HFF-Myc (cell line): ENCODE data around the gene ABI3BP.

Experiments
- DNase-seq: peaks from one replicate; pipeline ENCODE4 v3.0.0-alpha.2; 2011; ENCODE audit warnings: low read depth; ENCODE audit errors: extremely low read depth
- H3K4me3 ChIP-seq: replicated peaks from 2 replicates; pipeline ENCODE4 v1.5.1; 2011; ENCODE audit warnings: low read depth, mild to moderate bottlenecking, control low read depth, low read length
- TF ChIP-seq, protein P1 (sequence below): IDR thresholded peaks from 2 replicates; pipeline ENCODE4 v1.5.1; 2012; ENCODE audit warnings: mild to moderate bottlenecking, low read depth, low read length, control low read depth; ENCODE audit errors: missing control alignments

Gene ABI3BP

DNA sequence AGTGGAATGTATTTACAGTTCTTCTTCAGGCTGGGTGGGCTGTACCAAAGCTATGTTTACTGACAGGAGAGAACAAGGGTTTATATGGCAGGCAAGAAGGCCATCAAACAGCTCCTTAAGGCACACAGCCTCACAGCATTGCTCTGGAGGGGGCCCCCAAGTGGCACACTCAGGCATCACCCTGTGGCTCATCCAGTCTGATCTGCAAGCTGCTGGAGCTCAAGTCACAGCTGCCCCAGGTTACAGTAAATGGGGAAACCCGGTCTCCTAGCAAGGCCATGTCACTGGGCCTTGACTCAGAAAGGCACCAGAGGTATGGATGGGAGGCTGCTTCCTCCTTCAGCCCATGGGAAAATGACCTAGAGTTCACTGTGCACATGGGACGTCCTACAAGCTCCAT lies 216.5 kb downstream of the ABI3BP start:
- TF ChIP-seq, protein P1, sequence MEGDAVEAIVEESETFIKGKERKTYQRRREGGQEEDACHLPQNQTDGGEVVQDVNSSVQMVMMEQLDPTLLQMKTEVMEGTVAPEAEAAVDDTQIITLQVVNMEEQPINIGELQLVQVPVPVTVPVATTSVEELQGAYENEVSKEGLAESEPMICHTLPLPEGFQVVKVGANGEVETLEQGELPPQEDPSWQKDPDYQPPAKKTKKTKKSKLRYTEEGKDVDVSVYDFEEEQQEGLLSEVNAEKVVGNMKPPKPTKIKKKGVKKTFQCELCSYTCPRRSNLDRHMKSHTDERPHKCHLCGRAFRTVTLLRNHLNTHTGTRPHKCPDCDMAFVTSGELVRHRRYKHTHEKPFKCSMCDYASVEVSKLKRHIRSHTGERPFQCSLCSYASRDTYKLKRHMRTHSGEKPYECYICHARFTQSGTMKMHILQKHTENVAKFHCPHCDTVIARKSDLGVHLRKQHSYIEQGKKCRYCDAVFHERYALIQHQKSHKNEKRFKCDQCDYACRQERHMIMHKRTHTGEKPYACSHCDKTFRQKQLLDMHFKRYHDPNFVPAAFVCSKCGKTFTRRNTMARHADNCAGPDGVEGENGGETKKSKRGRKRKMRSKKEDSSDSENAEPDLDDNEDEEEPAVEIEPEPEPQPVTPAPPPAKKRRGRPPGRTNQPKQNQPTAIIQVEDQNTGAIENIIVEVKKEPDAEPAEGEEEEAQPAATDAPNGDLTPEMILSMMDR: no peak
- no peak for DNase-seq
- H3K4me3 ChIP-seq: no peak overlapping the region

DNA sequence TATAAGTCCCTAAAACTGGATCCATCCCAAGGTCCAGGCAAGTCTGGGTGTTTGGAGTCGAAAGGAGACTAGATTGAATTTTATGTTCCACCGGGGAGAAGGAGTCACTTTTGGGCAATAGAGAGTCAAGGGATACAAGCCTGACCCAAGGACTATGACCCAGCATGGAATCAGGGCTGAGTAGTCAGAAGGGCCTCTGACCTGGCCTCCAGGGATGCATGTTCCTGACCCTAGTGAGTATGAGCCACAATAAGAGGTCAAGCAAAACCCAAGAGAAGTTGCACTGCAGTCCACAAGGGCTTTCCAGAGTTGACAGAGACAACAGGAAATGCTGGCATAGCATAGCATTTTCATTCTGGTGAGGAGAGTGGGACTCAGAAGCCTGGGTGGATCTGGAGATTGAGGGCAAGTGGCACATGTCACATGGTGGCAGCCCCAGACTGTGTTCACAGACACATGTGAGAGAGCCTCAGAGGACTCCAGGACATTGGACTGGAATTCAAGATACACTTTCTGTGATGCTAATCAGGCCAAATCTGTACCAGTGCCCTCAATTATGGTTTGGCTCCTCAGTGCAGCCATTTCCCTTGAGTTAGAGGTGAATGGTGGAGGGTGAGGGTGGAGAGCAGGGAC lies 217.0 kb downstream of the ABI3BP start:
- TF ChIP-seq, protein P1: no peak
- no peak overlapping the region for H3K4me3 ChIP-seq
- no peak for DNase-seq

DNA sequence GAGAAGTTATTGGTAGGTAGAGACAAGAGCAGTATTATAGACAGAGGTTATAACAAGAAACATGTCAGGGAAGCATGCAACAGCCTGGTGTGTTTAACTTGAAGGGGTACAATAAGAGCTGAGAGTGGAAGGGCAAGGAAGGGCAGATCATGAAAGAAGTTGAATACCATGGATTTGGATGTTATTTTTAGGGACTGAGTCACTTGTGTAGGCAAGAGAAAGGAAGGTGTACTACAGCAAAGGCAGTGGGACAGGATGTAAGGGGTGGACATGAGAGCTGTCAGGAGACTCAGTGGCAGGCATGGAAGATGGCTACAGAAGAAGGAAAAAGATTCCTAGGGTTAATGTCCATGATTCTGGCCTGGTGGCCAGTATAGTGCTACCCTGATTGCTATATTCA lies 217.6 kb downstream of the ABI3BP start:
- no peak overlapping the region for H3K4me3 ChIP-seq
- TF ChIP-seq, protein P1: no peak
- DNase-seq: no peak

DNA sequence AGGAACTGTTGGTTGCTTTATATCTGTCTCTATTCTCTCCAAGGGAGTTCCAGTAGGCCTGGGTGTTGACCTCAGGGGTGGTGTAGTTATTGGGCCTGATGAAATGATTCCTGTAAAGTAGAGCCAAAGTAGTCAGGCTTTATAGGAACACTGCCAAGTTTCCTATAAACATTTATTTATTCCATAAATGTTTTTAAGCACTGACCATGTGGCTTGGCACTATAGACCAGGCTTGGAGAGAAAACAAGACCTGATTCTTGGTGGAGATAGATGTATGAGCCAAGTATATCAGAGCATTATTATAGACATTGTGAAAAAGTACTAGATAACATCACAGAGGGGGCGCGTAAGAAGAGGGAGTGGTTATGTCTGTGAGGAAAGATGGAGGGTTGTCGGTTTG lies 218.0 kb downstream of the ABI3BP start:
- H3K4me3 ChIP-seq: no peak overlapping the region
- no peak for DNase-seq
- TF ChIP-seq, protein P1: no peak

DNA sequence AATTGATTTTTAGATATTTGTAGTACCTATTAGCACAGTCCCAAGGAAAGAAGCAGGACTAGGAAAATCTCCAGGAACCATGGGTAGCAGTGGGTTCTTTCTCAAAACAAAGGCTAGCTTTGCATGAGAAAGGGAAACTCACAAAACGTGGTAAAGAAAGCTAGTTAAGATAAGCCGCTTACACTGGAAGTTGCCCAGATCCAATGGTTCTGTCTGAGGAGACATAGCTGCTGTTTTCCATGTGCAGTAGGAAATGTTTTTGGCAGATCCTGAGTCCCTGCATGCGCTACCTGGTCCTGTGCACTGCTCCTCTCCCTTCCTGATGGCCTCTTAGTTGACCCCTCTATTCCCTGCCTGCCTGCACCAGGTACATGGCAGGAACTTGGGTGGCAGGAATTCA lies 223.5 kb downstream of the ABI3BP start:
- H3K4me3 ChIP-seq: no peak overlapping the region
- TF ChIP-seq, protein P1: no peak
- DNase-seq: no peak

DNA sequence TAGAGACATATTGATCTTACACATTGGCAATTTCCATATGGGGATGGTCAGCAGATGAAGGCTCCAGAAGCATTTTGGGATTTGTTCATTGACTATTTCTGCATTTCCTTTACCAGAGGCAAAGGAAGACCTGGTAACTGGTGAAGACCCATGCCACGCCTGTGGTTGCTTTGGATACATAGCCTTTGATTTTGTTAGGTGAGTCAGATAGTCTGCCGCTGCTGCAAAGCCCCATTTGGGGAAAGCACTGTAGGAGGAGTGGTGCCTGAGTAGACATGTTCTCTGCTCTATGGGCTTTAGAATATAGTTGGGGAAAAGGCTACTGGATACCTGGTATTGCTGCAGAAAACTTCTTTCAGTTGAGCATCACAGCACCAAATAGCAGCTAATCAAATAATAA lies 227.2 kb downstream of the ABI3BP start:
- DNase-seq: no peak
- no peak overlapping the region for H3K4me3 ChIP-seq
- TF ChIP-seq, protein P1: no peak

DNA sequence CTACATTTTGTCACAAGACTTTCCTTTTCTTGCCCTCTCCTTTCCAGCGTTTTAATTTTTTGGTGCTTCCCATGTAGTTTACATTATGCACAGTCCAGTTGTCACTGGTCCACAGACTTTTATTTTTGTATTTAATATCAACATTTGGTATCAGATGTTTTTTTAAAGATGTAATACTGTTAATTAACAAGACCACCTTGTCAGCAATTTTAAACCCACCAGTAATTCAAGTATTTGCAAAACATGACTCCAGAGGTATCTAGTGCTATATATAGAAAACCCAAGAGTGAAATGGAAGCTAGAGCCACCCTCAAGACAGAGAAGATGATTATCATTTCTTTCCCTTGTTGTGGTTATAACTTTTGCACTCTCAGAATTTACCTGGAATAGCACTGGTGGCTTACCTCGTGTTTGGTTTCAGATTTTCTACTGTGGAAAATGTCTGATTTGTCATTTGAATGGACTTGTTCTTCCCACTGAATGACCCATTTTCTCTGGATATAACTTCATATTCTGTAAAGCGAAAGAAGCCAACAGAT lies 227.7 kb downstream of the ABI3BP start:
- no peak for DNase-seq
- TF ChIP-seq, protein P1: no peak
- H3K4me3 ChIP-seq: no peak overlapping the region
